IgD-negative memory B cell (primary cell): Measurements from ENCODE around the gene STEAP4. TPM values are rescaled to one million over a fixed set of nuclear protein-coding genes. Genes with fewer than 3 reads are reported as not detected.
"Not testable (repeated sequence)": the region's sequence is repeated elsewhere in the genome, so short reads cannot be mapped to it uniquely, and the experiment has no call there.

Experiments used
- H3K27ac Mint-ChIP-seq, 3 donors: one replicate each; pipeline ENCODE4 v1.8.0; 2020 to 2022; ENCODE audit warnings: mild to moderate bottlenecking in 3 of 3, mixed read lengths in 3 of 3, moderate library complexity in 1 of 3
- H3K27me3 Mint-ChIP-seq: one replicate; pipeline ENCODE4 v1.8.0; 2021; ENCODE audit warnings: mixed read lengths
- H3K36me3 Mint-ChIP-seq: one replicate; pipeline ENCODE4 v1.8.0; 2020; ENCODE audit warnings: mild to moderate bottlenecking, mixed read lengths
- H3K4me1 Mint-ChIP-seq, 3 donors: one replicate each; pipeline ENCODE4 v1.8.0; 2020 to 2022; ENCODE audit warnings: mixed read lengths in 3 of 3, mild to moderate bottlenecking in 1 of 3
- H3K4me3 Mint-ChIP-seq, 4 donors: one replicate each; pipeline ENCODE4 v1.8.0; 2020 to 2022; ENCODE audit warnings: mild to moderate bottlenecking in 4 of 4, mixed read lengths in 4 of 4, moderate library complexity in 3 of 4
- H3K9me3 Mint-ChIP-seq, 3 donors: one replicate each; pipeline ENCODE4 v1.8.0; 2020 to 2021; ENCODE audit warnings: mixed read lengths in 3 of 3, mild to moderate bottlenecking in 1 of 3
- polyA plus RNA-seq: library from polyadenylated mRNA; unstranded; fragments of 300-500 nt; fragmentation: Illumina TruSeq; gene quantifications from one replicate; pipeline ENCODE4 v1.2.3, GENCODE V29; 2021

The STEAP4 gene
- polyA plus RNA-seq, 1 donor from 2014 or later, result 0.09 TPM

- Mint-ChIP-seq H3K27ac (no peak overlapping the region), H3K36me3 (no peaks in the 10 kb centered on the region), H3K4me3 (no peak overlapping the region), H3K9me3 (no peaks in the 10 kb centered on the region), H3K4me1 (peaks cover 0 to 2% (median 0%) of the 10 kb centered on the region in 3 donors), H3K27me3 (peaks cover 11% of the 10 kb centered on the region)
Measured at GRCh38 chr7:88302486-88302885, 4.2 kb downstream of the STEAP4 start.

DNA sequence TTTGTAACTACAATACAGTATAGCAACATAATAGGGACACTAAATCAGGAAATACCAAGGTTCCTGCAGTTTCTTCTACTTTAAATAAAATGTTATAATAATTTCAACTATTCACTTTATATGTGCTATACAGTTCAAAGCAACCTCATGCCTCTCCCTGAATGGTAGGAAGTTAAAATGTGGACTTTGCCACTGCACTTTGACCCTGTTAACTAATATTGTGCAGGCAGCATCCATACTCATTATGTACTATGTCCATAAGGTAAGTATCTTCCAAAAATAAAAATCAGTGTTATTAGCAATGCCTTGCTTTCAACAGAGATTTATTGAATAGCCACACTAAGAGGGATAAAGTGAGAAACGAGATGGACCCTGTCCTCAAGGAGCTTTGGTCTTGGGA lies 4.8 kb downstream of the STEAP4 start:
- peaks cover 5% of the 10 kb centered on the region for H3K27me3 Mint-ChIP-seq
- peaks cover 0 to 2% (median 0%) of the 10 kb centered on the region in 3 donors for H3K4me1 Mint-ChIP-seq
- no peak overlapping the region for H3K4me3 Mint-ChIP-seq
- H3K27ac Mint-ChIP-seq, result no peak overlapping the region
- no peaks in the 10 kb centered on the region for H3K9me3 Mint-ChIP-seq
- H3K36me3 Mint-ChIP-seq, result no peaks in the 10 kb centered on the region

DNA sequence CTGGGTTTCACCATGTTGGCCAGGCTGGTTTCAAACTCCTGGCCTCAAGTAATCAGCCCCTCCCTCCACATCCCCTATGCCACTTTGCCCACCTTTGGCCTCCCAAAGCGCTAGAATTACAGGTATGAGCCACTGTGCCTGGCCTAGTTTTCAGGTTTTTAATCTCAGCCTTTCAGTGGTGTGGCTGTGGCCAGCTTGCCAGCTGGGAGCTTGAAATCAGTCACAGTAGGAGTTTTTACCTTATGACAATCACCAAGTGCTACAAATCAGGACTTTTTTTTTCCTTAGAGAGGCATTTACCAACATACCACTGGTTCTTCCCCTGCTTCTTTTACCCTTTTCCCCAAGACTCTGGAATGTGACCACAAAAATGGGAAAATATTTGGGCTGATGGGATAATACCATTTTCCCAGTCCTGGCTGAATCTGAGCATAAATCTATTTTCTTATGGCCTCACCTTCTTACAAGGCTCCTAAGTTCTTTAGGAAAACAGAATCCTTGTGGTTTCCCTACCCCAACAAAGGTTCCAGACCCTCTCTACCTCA lies 6.2 kb downstream of the STEAP4 start:
- no peaks in the 10 kb centered on the region for H3K4me1 Mint-ChIP-seq
- no peaks in the 10 kb centered on the region for H3K9me3 Mint-ChIP-seq

GRCh38 chr7:88299126-88299525 lies 7.6 kb downstream of the STEAP4 start:
- no peaks in the 10 kb centered on the region for H3K36me3 Mint-ChIP-seq
- H3K4me3 Mint-ChIP-seq, result no peak overlapping the region
- H3K27me3 Mint-ChIP-seq, result no peaks in the 10 kb centered on the region
- no peak overlapping the region for H3K27ac Mint-ChIP-seq
- no peaks in the 10 kb centered on the region for H3K4me1 Mint-ChIP-seq
- H3K9me3 Mint-ChIP-seq, result no peaks in the 10 kb centered on the region

More for the DNA sequence above, 6.2 kb downstream of the STEAP4 start:
- no peaks in the 10 kb centered on the region for H3K27me3 Mint-ChIP-seq
- no peak overlapping the region for H3K4me3 Mint-ChIP-seq
- H3K36me3 Mint-ChIP-seq, result no peaks in the 10 kb centered on the region
- H3K27ac Mint-ChIP-seq, result no peak overlapping the region

DNA sequence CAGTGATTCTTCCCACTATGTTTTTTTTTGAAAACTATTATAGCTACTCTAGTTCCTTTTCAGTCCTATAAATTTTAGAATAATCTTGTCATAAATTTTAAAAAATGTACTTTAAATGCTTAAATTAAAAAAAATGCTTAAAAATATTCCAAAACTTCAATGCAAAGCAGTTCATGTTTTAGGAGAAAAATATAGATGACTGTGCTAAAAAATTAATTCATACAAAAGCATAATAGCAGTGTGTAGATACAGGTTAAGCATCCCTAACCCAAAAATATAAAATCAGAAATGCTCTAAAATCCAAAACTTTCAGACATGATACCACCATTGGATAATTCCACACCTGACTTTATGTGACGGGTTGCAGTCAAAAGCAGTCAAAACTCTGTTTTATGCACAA lies 12.8 kb downstream of the STEAP4 start:
- Mint-ChIP-seq H3K27me3 (no peaks in the 10 kb centered on the region), H3K4me1 (no peaks in the 10 kb centered on the region), H3K9me3 (no peaks in the 10 kb centered on the region), H3K36me3 (no peaks in the 10 kb centered on the region), H3K4me3 (no peak overlapping the region), H3K27ac (no peak overlapping the region)

- no peak overlapping the region for H3K4me3 Mint-ChIP-seq
- H3K36me3 Mint-ChIP-seq, result no peaks in the 10 kb centered on the region
- no peaks in the 10 kb centered on the region for H3K27me3 Mint-ChIP-seq
- no peaks in the 10 kb centered on the region for H3K4me1 Mint-ChIP-seq
- H3K9me3 Mint-ChIP-seq, result peaks cover 0 to 2% (median 0%) of the 10 kb centered on the region in 3 donors
- no peak overlapping the region for H3K27ac Mint-ChIP-seq
Measured at GRCh38 chr7:88291398-88292173, 15.1 kb downstream of the STEAP4 start.

DNA sequence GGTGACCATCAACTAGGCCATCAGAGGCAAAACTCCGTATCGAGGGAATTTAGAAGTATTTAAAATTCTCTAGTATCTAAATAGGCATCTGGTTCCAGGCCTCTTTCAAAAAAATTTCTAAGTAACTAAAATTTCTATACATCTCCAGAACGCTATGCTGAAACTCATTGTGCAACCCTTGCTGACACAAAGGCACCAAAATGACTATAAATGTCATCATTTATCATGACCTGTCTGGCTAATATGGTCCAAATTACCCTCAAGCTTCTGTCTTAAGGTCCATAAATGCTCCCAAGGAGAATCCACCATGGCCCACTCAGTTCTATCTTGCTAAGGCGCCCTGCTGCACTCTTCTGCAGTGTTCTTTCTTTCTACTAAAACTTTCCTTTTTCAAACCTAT lies 16.2 kb downstream of the STEAP4 start:
- Mint-ChIP-seq H3K27ac (no peak overlapping the region), H3K4me3 (no peak overlapping the region), H3K9me3 (peaks cover 0 to 2% (median 0%) of the 10 kb centered on the region in 3 donors), H3K36me3 (no peaks in the 10 kb centered on the region), H3K4me1 (no peaks in the 10 kb centered on the region), H3K27me3 (no peaks in the 10 kb centered on the region)

GRCh38 chr7:88289564-88290025 lies 17.1 kb downstream of the STEAP4 start:
- H3K36me3 Mint-ChIP-seq, result no peaks in the 10 kb centered on the region
- no peak overlapping the region for H3K27ac Mint-ChIP-seq
- H3K4me1 Mint-ChIP-seq, result no peaks in the 10 kb centered on the region
- H3K27me3 Mint-ChIP-seq, result no peaks in the 10 kb centered on the region
- peaks cover 0 to 2% (median 0%) of the 10 kb centered on the region in 3 donors for H3K9me3 Mint-ChIP-seq
- no peak overlapping the region for H3K4me3 Mint-ChIP-seq

GRCh38 chr7:88281749-88282148 lies 24.9 kb downstream of the STEAP4 start:
- Mint-ChIP-seq H3K4me1 (no peaks in the 10 kb centered on the region), H3K9me3 (no peaks in the 10 kb centered on the region), H3K27me3 (no peaks in the 10 kb centered on the region), H3K27ac (no peak overlapping the region), H3K4me3 (no peak overlapping the region), H3K36me3 (peaks cover 2% of the 10 kb centered on the region)

DNA sequence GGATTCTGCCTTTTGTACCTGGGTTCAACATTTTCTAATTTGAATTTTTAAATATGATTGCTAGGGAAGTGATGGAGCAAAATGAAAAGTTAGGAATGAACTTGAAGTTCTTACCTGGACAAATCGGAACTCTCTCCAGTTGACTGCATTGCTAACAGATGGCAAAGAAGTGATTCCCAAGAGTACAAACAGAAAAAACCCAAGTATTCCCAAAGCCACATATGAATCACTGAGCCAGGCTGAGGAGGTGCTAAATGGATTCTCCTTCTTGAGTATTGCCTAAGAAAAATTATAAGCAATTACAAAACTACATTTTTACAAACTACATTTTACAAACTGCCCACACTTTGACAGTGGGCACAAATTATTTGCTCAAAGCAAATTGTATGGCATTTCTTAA lies 25.9 kb downstream of the STEAP4 start:
- Mint-ChIP-seq H3K36me3 (peaks cover 2% of the 10 kb centered on the region), H3K27me3 (no peaks in the 10 kb centered on the region), H3K4me3 (no peak overlapping the region), H3K27ac (no peak overlapping the region), H3K4me1 (no peaks in the 10 kb centered on the region), H3K9me3 (no peaks in the 10 kb centered on the region)

DNA sequence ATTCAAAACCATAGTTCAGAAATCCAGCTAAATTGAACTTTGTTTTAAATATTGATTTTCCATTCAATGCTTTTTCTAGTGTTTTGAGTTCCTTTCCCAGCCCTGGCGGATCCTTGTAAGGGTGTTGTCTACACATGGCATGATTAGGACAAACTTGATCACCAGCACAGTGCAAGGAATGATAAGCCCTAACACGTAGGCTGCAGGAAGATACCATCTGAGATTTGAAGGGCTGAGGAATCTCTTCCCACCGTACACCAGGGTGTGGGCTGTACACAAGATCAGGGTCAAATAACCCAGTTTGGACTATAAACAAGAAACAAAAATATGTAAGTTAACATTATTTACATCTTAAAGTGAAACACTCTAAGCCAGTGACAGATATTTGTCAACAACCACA lies 27.4 kb downstream of the STEAP4 start:
- H3K27me3 Mint-ChIP-seq, result no peaks in the 10 kb centered on the region
- peaks cover 2% of the 10 kb centered on the region for H3K36me3 Mint-ChIP-seq
- no peaks in the 10 kb centered on the region for H3K9me3 Mint-ChIP-seq
- no peak overlapping the region for H3K27ac Mint-ChIP-seq
- H3K4me3 Mint-ChIP-seq, result no peak overlapping the region
- H3K4me1 Mint-ChIP-seq, result no peaks in the 10 kb centered on the region

DNA sequence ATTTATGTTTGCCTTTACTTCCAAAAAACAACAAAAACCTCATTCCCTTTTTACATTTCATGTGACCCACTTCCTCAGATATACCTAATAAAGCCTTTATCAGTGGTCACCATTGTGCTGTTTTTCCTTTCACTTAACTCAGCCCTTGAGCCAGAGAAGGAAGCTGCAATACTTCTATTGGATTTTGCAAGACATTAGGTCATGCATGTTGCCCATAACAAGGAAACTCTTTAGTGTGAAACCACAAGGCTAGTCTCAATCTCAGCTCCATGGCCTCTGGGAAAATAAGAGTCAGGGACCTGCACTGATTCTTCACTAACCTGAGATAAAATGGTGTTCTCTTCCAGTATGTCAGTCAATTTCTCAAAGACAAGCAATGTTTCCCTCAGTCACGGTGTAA lies 27.8 kb downstream of the STEAP4 start:
- Mint-ChIP-seq H3K4me3 (no peak overlapping the region), H3K27me3 (no peaks in the 10 kb centered on the region), H3K27ac (no peak overlapping the region), H3K36me3 (peaks cover 2% of the 10 kb centered on the region), H3K4me1 (no peaks in the 10 kb centered on the region), H3K9me3 (no peaks in the 10 kb centered on the region)

DNA sequence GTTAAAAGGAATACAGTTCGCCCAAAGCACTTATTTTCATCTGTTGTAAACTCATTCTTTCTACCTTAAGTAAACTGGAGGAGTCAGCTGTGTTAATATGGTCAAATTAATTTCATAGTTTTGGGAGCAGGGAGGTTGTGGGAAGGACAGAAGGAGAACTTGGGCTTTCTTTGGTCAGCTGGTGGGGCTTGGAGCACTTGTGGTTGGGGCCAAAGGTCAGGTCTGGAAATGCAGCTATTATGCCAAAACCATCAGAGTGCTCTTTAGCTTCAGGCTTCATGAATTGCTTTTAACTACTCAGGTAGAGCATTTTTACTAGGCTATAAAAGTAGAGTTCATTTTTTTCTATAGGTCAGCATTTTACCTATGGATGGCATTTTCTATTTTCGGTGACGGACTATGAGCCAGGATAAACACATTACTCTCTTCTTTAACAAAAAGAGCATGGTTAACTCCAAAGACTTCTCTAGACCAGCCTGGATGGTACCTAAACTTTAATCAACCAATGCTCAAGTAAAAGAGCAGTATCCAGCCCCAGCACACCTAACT lies 30.0 kb downstream of the STEAP4 start:
- Mint-ChIP-seq H3K4me3 (peak overlapping the region in 1 of 4 donors; percentile 39), H3K4me1 (no peaks in the 10 kb centered on the region), H3K9me3 (no peaks in the 10 kb centered on the region), H3K27me3 (no peaks in the 10 kb centered on the region), H3K27ac (no peak overlapping the region), H3K36me3 (peaks cover 2% of the 10 kb centered on the region)

DNA sequence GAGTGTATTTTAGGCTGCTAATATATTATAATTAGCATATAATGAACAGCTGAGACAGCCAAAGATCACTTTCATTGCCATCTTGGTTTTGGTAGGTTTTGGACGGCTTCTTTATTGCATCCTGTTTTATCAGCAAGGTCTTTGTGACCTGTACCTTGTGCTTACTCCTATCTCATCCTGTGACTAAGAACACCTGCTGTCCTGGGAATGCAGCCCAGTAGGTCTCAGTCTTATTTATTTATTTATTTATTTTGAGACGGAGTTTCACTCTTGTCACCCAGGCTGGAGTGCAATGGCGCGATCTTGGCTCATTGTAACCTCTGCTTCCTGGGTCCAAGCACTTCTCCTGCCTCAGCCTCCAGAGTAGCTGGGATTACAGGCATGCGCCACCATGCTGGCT lies 31.8 kb downstream of the STEAP4 start:
- H3K4me1 Mint-ChIP-seq, H3K4me3 Mint-ChIP-seq, H3K27me3 Mint-ChIP-seq, H3K36me3 Mint-ChIP-seq, H3K9me3 Mint-ChIP-seq, H3K27ac Mint-ChIP-seq: not testable (repeated sequence)

DNA sequence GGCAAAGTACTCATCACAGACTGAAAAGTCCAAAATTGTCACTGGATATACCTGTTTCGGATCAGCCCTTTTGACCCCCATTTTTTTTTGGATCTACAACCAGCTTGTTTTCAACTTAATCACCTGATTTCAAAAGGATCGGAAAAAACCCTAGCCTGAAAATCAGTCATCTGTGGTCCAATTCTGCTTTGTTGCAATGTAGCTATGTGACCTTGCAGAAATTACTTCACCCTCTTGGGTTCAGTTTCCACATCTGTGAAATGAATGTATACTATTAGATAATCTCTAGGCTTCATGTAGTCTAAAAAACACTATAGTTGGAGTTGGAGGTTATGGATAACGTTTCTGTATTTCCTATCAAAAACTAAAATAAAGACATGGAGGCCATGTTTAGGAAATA lies 37.1 kb downstream of the STEAP4 start:
- no peak overlapping the region for H3K27ac Mint-ChIP-seq
- no peaks in the 10 kb centered on the region for H3K4me1 Mint-ChIP-seq
- H3K9me3 Mint-ChIP-seq, result peaks cover 0 to 3% (median 0%) of the 10 kb centered on the region in 3 donors
- H3K4me3 Mint-ChIP-seq, result no peak overlapping the region
- no peaks in the 10 kb centered on the region for H3K36me3 Mint-ChIP-seq
- H3K27me3 Mint-ChIP-seq, result peaks cover 1% of the 10 kb centered on the region

- no peaks in the 10 kb centered on the region for H3K36me3 Mint-ChIP-seq
Measured at GRCh38 chr7:88268858-88269257, 37.8 kb downstream of the STEAP4 start.

More at GRCh38 chr7:88268858-88269257, 37.8 kb downstream of the STEAP4 start:
- Mint-ChIP-seq H3K4me1 (no peaks in the 10 kb centered on the region), H3K4me3 (no peak overlapping the region), H3K9me3 (peaks cover 0 to 3% (median 0%) of the 10 kb centered on the region in 3 donors), H3K27me3 (peaks cover 2% of the 10 kb centered on the region), H3K27ac (no peak overlapping the region)
